Fibroblast of lung (primary cell): ENCODE measurements around the gene ANO2. TPM values are rescaled to one million over a fixed set of nuclear protein-coding genes. Genes with fewer than 3 reads are reported as not detected.
"Not testable (repeated sequence)": the region's sequence is repeated elsewhere in the genome, so short reads cannot be mapped to it uniquely, and the experiment has no call there.

Experiments used
- DNase-seq, 2 donors: peaks; one replicate each; pipeline versions ENCODE4 v3.0.0 to v3.0.0-alpha.2; 2010; ENCODE audit warnings: low read depth in 2 of 2
- H2AFZ ChIP-seq: 2 replicates; pipeline ENCODE4 v1.5.1; 2012; ENCODE audit warnings: low read length, control low read depth, inconsistent platforms
- H3K27ac ChIP-seq: 2 replicates; pipeline ENCODE4 v1.5.1; 2011; ENCODE audit warnings: low read length, control low read depth; ENCODE audit not compliant: insufficient read depth
- H3K27me3 ChIP-seq: 2 replicates; pipeline ENCODE4 v1.5.1; 2011; ENCODE audit warnings: mild to moderate bottlenecking, low read length; ENCODE audit not compliant: control insufficient read depth, insufficient read depth
- H3K36me3 ChIP-seq: 2 replicates; pipeline ENCODE4 v1.5.1; 2011; ENCODE audit warnings: low read length; ENCODE audit not compliant: control insufficient read depth, insufficient read depth
- H3K4me1 ChIP-seq: 2 replicates; pipeline ENCODE4 v1.5.1; 2011; ENCODE audit warnings: low read length; ENCODE audit not compliant: control insufficient read depth, insufficient read depth; ENCODE audit errors: extremely low read depth
- H3K4me2 ChIP-seq: 2 replicates; pipeline ENCODE4 v1.5.1; 2011; ENCODE audit warnings: low read length, control low read depth; ENCODE audit not compliant: insufficient read depth; ENCODE audit errors: extremely low read depth
- H3K4me3 ChIP-seq, 4 experiments: fragments of 200-600 bp in 1 of 4; sonication (generic) in 1 of 4; replicated peaks in 1 of 4; 2 replicates each; pipeline ENCODE4 v1.5.1; 2011 to 2016; ENCODE audit warnings: low read length in 4 of 4, low read depth in 3 of 4, mild to moderate bottlenecking in 3 of 4, control low read depth in 2 of 4, inconsistent platforms in 1 of 4, mixed read lengths in 1 of 4; ENCODE audit not compliant: insufficient read depth in 1 of 4; ENCODE audit errors: control extremely low read depth in 1 of 4
- H3K79me2 ChIP-seq: 2 replicates; pipeline ENCODE4 v1.5.1; 2012; ENCODE audit warnings: mild to moderate bottlenecking, low read length, inconsistent platforms; ENCODE audit not compliant: control insufficient read depth, insufficient read depth
- H3K9ac ChIP-seq: 2 replicates; pipeline ENCODE4 v1.5.1; 2011; ENCODE audit warnings: mild to moderate bottlenecking, low read length, control low read depth; ENCODE audit not compliant: insufficient read depth
- H3K9me3 ChIP-seq: 2 replicates; pipeline ENCODE4 v1.5.1; 2012; ENCODE audit warnings: low read depth, low read length; ENCODE audit not compliant: control insufficient read depth, insufficient read depth
- H4K20me1 ChIP-seq: 2 replicates; pipeline ENCODE4 v1.5.1; 2011; ENCODE audit warnings: low read length; ENCODE audit not compliant: control insufficient read depth, insufficient read depth; ENCODE audit errors: extremely low read depth
- EZH2 ChIP-seq: IDR thresholded peaks from 2 replicates; pipeline ENCODE4 v1.5.1; 2012; ENCODE audit warnings: low read length, control low read depth, mild to moderate bottlenecking; ENCODE audit errors: missing control alignments
- polyA plus RNA-seq, 2 donors: library from polyadenylated mRNA; depleted of rRNA in 1 of 2; stranded (reverse) in 1 of 2; unstranded in 1 of 2; fragments of >200 nt; gene quantifications; 2 replicates each; pipeline ENCODE4 v1.2.1, GENCODE V29; 2011 to 2012; ENCODE audit warnings: missing spikeins in 1 of 2
- total RNA-seq: library from RNA; depleted of rRNA; stranded (reverse); fragments of >200 nt; gene quantifications from 2 replicates; pipeline ENCODE4 v1.2.1, GENCODE V29; 2014
- TF ChIP-seq, protein P1 (sequence below), 2 donors: IDR thresholded peaks in 1 of 2; conservative IDR thresholded peaks in 1 of 2; 1 replicate in 1 of 2; 2 replicates in 1 of 2; pipeline ENCODE4 v1.5.1; 2011 to 2012; ENCODE audit warnings: low read length in 2 of 2, control low read depth in 1 of 2, inconsistent platforms in 1 of 2, low read depth in 1 of 2, mild to moderate bottlenecking in 1 of 2

Gene ANO2
- total and polyA plus RNA-seq, 2 donors (not counting 1 experiment from before 2014, with no cell fraction given): 0.15 to 0.17 TPM

GRCh38 chr12:5898874-5899273, 46.2 kb downstream of the ANO2 start:
- no peaks in the 10 kb centered on the region for H3K27me3 ChIP-seq
- no peak overlapping the region for H2AFZ ChIP-seq
- no peak overlapping the region for H3K4me3 ChIP-seq
- DNase-seq: no peak
- TF ChIP-seq, protein P1, sequence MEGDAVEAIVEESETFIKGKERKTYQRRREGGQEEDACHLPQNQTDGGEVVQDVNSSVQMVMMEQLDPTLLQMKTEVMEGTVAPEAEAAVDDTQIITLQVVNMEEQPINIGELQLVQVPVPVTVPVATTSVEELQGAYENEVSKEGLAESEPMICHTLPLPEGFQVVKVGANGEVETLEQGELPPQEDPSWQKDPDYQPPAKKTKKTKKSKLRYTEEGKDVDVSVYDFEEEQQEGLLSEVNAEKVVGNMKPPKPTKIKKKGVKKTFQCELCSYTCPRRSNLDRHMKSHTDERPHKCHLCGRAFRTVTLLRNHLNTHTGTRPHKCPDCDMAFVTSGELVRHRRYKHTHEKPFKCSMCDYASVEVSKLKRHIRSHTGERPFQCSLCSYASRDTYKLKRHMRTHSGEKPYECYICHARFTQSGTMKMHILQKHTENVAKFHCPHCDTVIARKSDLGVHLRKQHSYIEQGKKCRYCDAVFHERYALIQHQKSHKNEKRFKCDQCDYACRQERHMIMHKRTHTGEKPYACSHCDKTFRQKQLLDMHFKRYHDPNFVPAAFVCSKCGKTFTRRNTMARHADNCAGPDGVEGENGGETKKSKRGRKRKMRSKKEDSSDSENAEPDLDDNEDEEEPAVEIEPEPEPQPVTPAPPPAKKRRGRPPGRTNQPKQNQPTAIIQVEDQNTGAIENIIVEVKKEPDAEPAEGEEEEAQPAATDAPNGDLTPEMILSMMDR (conservative IDR thresholded peaks at IDR 0.05 in 1 of 2, IDR thresholded peaks at IDR 0.05 in 1 of 2; ENCODE audit: low read depth in 1 of 2, low read length in 2 of 2): no peak
- TF ChIP-seq EZH2: no peak
- no peaks in the 10 kb centered on the region for H3K36me3 ChIP-seq
- H4K20me1 ChIP-seq: no peaks in the 10 kb centered on the region
- H3K9me3 ChIP-seq: no peaks in the 10 kb centered on the region
- H3K9ac ChIP-seq: no peak overlapping the region
- H3K4me2 ChIP-seq: no peak overlapping the region
- H3K4me1 ChIP-seq: no peaks in the 10 kb centered on the region
- no peaks in the 10 kb centered on the region for H3K79me2 ChIP-seq
- no peak overlapping the region for H3K27ac ChIP-seq

GRCh38 chr12:5889381-5890047, 55.5 kb downstream of the ANO2 start:
- no peak for DNase-seq
- Histone ChIP-seq H3K27me3 (no peaks in the 10 kb centered on the region), H3K79me2 (no peaks in the 10 kb centered on the region), H3K4me1 (no peaks in the 10 kb centered on the region), H4K20me1 (no peaks in the 10 kb centered on the region), H3K27ac (no peak overlapping the region), H3K36me3 (no peaks in the 10 kb centered on the region), H3K4me3 (no peak overlapping the region), H3K9ac (no peak overlapping the region), H2AFZ (no peak overlapping the region), H3K4me2 (no peak overlapping the region), H3K9me3 (no peaks in the 10 kb centered on the region)
- TF ChIP-seq, protein P1 (conservative IDR thresholded peaks at IDR 0.05 in 1 of 2, IDR thresholded peaks at IDR 0.05 in 1 of 2; ENCODE audit: low read depth in 1 of 2, low read length in 2 of 2): no peak
- TF ChIP-seq EZH2: no peak

DNA sequence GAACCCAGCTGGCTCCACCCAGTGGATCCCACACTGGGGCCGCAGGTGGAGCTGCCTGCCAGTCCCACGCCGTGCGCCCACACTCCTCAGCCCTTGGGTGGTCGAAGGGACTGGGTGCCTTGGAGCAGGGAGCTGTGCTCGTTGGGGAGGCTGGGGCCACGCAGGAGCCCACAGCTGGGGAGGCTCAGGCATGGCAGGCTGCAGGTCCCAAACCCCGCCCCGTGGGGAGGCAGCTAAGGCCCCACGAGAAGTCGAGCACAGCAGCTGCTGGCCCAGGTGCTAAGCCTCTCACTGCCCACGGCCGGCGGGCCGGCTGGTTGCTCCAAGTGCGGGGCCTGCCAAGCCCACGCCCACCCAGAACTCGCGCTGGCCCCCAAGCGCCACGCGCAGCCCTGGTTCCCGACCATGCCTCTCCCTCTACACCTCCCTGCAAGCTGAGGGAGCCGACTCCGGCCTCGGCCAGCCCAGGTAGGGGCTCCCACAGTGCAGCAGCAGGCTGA, 56.2 kb downstream of the ANO2 start:
- H3K4me2 ChIP-seq: no peak overlapping the region
- no peak overlapping the region for H3K4me3 ChIP-seq
- H3K9me3 ChIP-seq: no peaks in the 10 kb centered on the region
- no peaks in the 10 kb centered on the region for H3K36me3 ChIP-seq
- H3K27ac ChIP-seq: no peak overlapping the region
- TF ChIP-seq, protein P1 (conservative IDR thresholded peaks at IDR 0.05 in 1 of 2, IDR thresholded peaks at IDR 0.05 in 1 of 2; ENCODE audit: low read depth in 1 of 2, low read length in 2 of 2): no peak
- TF ChIP-seq EZH2: no peak
- DNase-seq: no peak
- H3K27me3 ChIP-seq: no peaks in the 10 kb centered on the region
- no peaks in the 10 kb centered on the region for H3K4me1 ChIP-seq
- no peak overlapping the region for H3K9ac ChIP-seq
- H3K79me2 ChIP-seq: no peaks in the 10 kb centered on the region
- H4K20me1 ChIP-seq: no peaks in the 10 kb centered on the region
- no peak overlapping the region for H2AFZ ChIP-seq

- not testable (repeated sequence) for H3K9me3 ChIP-seq, H2AFZ ChIP-seq, H3K36me3 ChIP-seq, H3K79me2 ChIP-seq, H3K27ac ChIP-seq, DNase-seq, H3K27me3 ChIP-seq, H4K20me1 ChIP-seq, H3K4me1 ChIP-seq, H3K4me3 ChIP-seq, H3K9ac ChIP-seq, H3K4me2 ChIP-seq
Measured at GRCh38 chr12:5887819-5888218, 57.2 kb downstream of the ANO2 start.
